AG04449 (cell line): Measurements from ENCODE around the gene AFF3.
"Not testable (repeated sequence)": the region's sequence is repeated elsewhere in the genome, so short reads cannot be mapped to it uniquely, and the experiment has no call there.

ENCODE experiments used
- CTCF ChIA-PET: fragments of 350-600 bp; formaldehyde crosslinking; extraction: SDS; loops from one replicate; lab custom pipeline; 2021; ENCODE audit warnings: antibody characterized with exemption; lab: Yijun Ruan, JAX
- POLR2A ChIA-PET: fragments of 400-600, 350-600 bp; formaldehyde crosslinking; extraction: SDS; loops from one replicate; lab custom pipeline; 2020; ENCODE audit warnings: antibody characterized with exemption, inconsistent platforms; lab: Yijun Ruan, JAX
- DNase-seq: peaks from one replicate; pipeline ENCODE4 v3.0.0-alpha.2; 2010; ENCODE audit warnings: low read depth, low spot score
- H3K4me3 ChIP-seq: 2 replicates; pipeline ENCODE4 v1.5.1; 2011; ENCODE audit warnings: low read depth, mild to moderate bottlenecking, control low read depth, low read length
- TF ChIP-seq, protein P1 (sequence below): IDR thresholded peaks from one replicate; pipeline ENCODE4 v1.5.1; 2011; ENCODE audit warnings: mild to moderate bottlenecking, moderate library complexity, low read length, control low read depth, inconsistent platforms; ENCODE audit not compliant: insufficient read depth; ENCODE audit errors: missing control alignments

Gene AFF3

GRCh38 chr2:100083421-100084216, 58.8 kb downstream of the AFF3 start:
- POLR2A ChIA-PET: interaction anchor here (0.6 kb wide), 1 partner anchor 507 kb away, joined by 3 read pairs; no protein-coding TSS in a partner anchor
- DNase-seq, CTCF ChIA-PET: not testable (repeated sequence)
- peak overlapping the region; percentile 33 for H3K4me3 ChIP-seq

DNA sequence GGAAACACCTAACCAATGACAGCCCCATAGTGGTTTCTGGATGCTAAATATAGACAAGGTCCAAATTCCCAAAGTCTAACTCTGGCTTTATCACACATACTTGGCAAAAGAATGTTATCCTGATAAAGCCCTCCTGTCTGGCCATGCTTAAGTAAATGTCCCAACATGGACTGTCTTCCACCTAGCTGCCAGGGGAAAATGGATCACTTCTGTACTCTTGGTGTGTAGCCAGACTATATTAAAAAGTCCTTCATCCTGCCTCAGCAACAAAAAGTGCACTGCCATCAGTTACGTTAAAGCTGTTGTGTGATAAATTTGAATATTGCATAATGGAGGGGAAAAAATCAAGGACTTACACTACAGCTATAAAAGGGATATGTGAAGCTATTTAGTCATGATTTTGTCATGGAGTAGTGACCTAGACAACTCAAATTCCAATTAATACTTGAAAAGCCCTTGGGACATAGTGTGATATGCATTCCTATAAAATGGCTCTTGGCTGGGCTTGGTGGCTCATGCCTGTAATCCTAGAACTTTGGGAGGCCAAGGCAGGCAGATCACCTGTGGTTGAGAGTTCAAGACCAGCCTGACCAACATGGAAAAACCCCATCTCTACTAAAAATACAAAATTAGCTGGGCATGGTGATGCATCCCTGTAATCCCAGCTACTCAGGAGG, 60.0 kb downstream of the AFF3 start:
- DNase-seq, CTCF ChIA-PET, POLR2A ChIA-PET, H3K4me3 ChIP-seq: not testable (repeated sequence)

- ChIA-PET POLR2A (no interaction called here), CTCF (no interaction called here)
- DNase-seq: no peak
- TF ChIP-seq, protein P1, sequence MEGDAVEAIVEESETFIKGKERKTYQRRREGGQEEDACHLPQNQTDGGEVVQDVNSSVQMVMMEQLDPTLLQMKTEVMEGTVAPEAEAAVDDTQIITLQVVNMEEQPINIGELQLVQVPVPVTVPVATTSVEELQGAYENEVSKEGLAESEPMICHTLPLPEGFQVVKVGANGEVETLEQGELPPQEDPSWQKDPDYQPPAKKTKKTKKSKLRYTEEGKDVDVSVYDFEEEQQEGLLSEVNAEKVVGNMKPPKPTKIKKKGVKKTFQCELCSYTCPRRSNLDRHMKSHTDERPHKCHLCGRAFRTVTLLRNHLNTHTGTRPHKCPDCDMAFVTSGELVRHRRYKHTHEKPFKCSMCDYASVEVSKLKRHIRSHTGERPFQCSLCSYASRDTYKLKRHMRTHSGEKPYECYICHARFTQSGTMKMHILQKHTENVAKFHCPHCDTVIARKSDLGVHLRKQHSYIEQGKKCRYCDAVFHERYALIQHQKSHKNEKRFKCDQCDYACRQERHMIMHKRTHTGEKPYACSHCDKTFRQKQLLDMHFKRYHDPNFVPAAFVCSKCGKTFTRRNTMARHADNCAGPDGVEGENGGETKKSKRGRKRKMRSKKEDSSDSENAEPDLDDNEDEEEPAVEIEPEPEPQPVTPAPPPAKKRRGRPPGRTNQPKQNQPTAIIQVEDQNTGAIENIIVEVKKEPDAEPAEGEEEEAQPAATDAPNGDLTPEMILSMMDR: no peak
- no peak overlapping the region for H3K4me3 ChIP-seq
Measured at GRCh38 chr2:100077935-100078334, 64.5 kb downstream of the AFF3 start.

GRCh38 chr2:100077456-100077855, 64.9 kb downstream of the AFF3 start:
- TF ChIP-seq, protein P1: no peak
- DNase-seq: no peak
- ChIA-PET POLR2A (no interaction called here), CTCF (interaction anchor here (1.0 kb wide), 1 partner anchor 46 kb away, joined by 3 read pairs; no protein-coding TSS in a partner anchor)
- no peak overlapping the region for H3K4me3 ChIP-seq

GRCh38 chr2:100075532-100075931, 66.9 kb downstream of the AFF3 start:
- TF ChIP-seq, protein P1: no peak
- ChIA-PET POLR2A (no interaction called here), CTCF (interaction anchor here (1.5 kb wide), 1 partner anchor 22 kb away, joined by 3 read pairs; no protein-coding TSS in a partner anchor)
- no peak for DNase-seq
- H3K4me3 ChIP-seq: no peak overlapping the region

GRCh38 chr2:100073110-100073509, 69.3 kb downstream of the AFF3 start:
- TF ChIP-seq, protein P1: no peak
- ChIA-PET CTCF (no interaction called here), POLR2A (no interaction called here)
- no peak for DNase-seq
- no peak overlapping the region for H3K4me3 ChIP-seq

- no peak overlapping the region for H3K4me3 ChIP-seq
- TF ChIP-seq, protein P1: no peak
- CTCF ChIA-PET: no interaction called here
- no peak for DNase-seq
- POLR2A ChIA-PET: no interaction called here
Measured at GRCh38 chr2:100072503-100072902, 69.9 kb downstream of the AFF3 start.
